Stimulated activated CD4-positive, alpha-beta T cell treated with anti-CD3 and anti-CD28 coated beads, TNF-alpha, amount 100 ng/mL, for 48 hours (primary cell): ENCODE results near the gene LRP1B.
"Not testable (repeated sequence)": the region's sequence is repeated elsewhere in the genome, so short reads cannot be mapped to it uniquely, and the experiment has no call there.

ENCODE experiments used
- DNase-seq, 3 donors: peaks; one replicate each; pipeline ENCODE4 v3.0.0-alpha.2; 2020; ENCODE audit warnings: low read depth in 3 of 3

LRP1B gene

GRCh38 chr2:141311430-141311829, 819.4 kb downstream of the LRP1B start:
- no peak for DNase-seq

GRCh38 chr2:141306368-141306767, 824.4 kb downstream of the LRP1B start:
- DNase-seq, result no peak

- no peak for DNase-seq
These were observed 829.3 kb downstream of the LRP1B start for GRCh38 chr2:141301551-141301950.

- DNase-seq, result no peak
These were observed 850.8 kb downstream of the LRP1B start for GRCh38 chr2:141280037-141280436.

GRCh38 chr2:141271346-141271745, 859.5 kb downstream of the LRP1B start:
- DNase-seq, result no peak

- DNase-seq, result no peak
These were observed 866.0 kb downstream of the LRP1B start for GRCh38 chr2:141264848-141265247.

- DNase-seq, result no peak
These were observed 869.9 kb downstream of the LRP1B start for GRCh38 chr2:141260911-141261310.

- no peak for DNase-seq
These were observed 871.1 kb downstream of the LRP1B start for GRCh38 chr2:141259683-141260082.

GRCh38 chr2:141242008-141242407, 888.8 kb downstream of the LRP1B start:
- no peak for DNase-seq

- no peak for DNase-seq
These were observed 904.3 kb downstream of the LRP1B start for GRCh38 chr2:141226560-141226959.

- DNase-seq, result no peak
These were observed 923.8 kb downstream of the LRP1B start for GRCh38 chr2:141207036-141207385.

- DNase-seq, result no peak
These were observed 929.7 kb downstream of the LRP1B start for GRCh38 chr2:141201016-141201565.

- no peak for DNase-seq
These were observed 930.6 kb downstream of the LRP1B start for GRCh38 chr2:141200191-141200590.

GRCh38 chr2:141199711-141200110, 931.1 kb downstream of the LRP1B start:
- no peak for DNase-seq

GRCh38 chr2:141195087-141195486, 935.7 kb downstream of the LRP1B start:
- no peak for DNase-seq

GRCh38 chr2:141187075-141187439, 943.8 kb downstream of the LRP1B start:
- no peak for DNase-seq

GRCh38 chr2:141186413-141187074, 944.3 kb downstream of the LRP1B start:
- no peak for DNase-seq

- DNase-seq, result no peak
These were observed 948.6 kb downstream of the LRP1B start for GRCh38 chr2:141182246-141182645.

- DNase-seq, result not testable (repeated sequence)
These were observed 961.7 kb downstream of the LRP1B start for GRCh38 chr2:141169117-141169516.

GRCh38 chr2:141162314-141162713, 968.5 kb downstream of the LRP1B start:
- no peak for DNase-seq

- no peak for DNase-seq
These were observed 979.1 kb downstream of the LRP1B start for GRCh38 chr2:141151611-141152286.

- no peak for DNase-seq
These were observed 988.8 kb downstream of the LRP1B start for GRCh38 chr2:141142025-141142424.

- no peak for DNase-seq
These were observed 993.6 kb downstream of the LRP1B start for GRCh38 chr2:141137122-141137693.
